GM19035 (cell line): Measurements from ENCODE around the gene MYCBP2.
"Not testable (repeated sequence)": the region's sequence is repeated elsewhere in the genome, so short reads cannot be mapped to it uniquely, and the experiment has no call there.

Experiments
- ATAC-seq: cut with Tn5 transposase; IDR thresholded peaks from one replicate; pipeline ENCODE4 v1.9.1; 2021; ENCODE audit not compliant: unreplicated experiment

MYCBP2 gene

GRCh38 chr13:77337159-77337558 is 10.3 kb upstream of the MYCBP2 start:
- no peak for ATAC-seq

- ATAC-seq = no peak
These were observed 8.6 kb upstream of the MYCBP2 start for GRCh38 chr13:77335543-77335942.

GRCh38 chr13:77333594-77333993 is 6.7 kb upstream of the MYCBP2 start:
- no peak for ATAC-seq

- ATAC-seq = no peak
These were observed 4.5 kb upstream of the MYCBP2 start for GRCh38 chr13:77331421-77331820.

GRCh38 chr13:77329911-77330584 is 3.2 kb upstream of the MYCBP2 start:
- no peak for ATAC-seq

GRCh38 chr13:77329133-77329910 is 2.4 kb upstream of the MYCBP2 start:
- ATAC-seq = peak; percentile 57

- ATAC-seq = peak; percentile 5
These were observed 1.9 kb upstream of the MYCBP2 start for GRCh38 chr13:77328819-77329132.

- ATAC-seq = no peak
These were observed 1.4 kb downstream of the MYCBP2 start for GRCh38 chr13:77325371-77325980.

- no peak for ATAC-seq
These were observed 3.0 kb downstream of the MYCBP2 start for GRCh38 chr13:77323858-77324257.

- no peak for ATAC-seq
These were observed 7.4 kb downstream of the MYCBP2 start for GRCh38 chr13:77319536-77319935.

- ATAC-seq = no peak
These were observed 8.2 kb downstream of the MYCBP2 start for GRCh38 chr13:77318741-77319140.

GRCh38 chr13:77316430-77316829 is 10.5 kb downstream of the MYCBP2 start:
- ATAC-seq = no peak

- ATAC-seq = not testable (repeated sequence)
These were observed 11.4 kb downstream of the MYCBP2 start for GRCh38 chr13:77315509-77315908.

GRCh38 chr13:77313923-77314322 is 13.0 kb downstream of the MYCBP2 start:
- ATAC-seq = no peak

GRCh38 chr13:77312311-77312710 is 14.6 kb downstream of the MYCBP2 start:
- ATAC-seq = no peak

GRCh38 chr13:77310579-77311279 is 16.2 kb downstream of the MYCBP2 start:
- ATAC-seq = no peak

GRCh38 chr13:77310161-77310560 is 16.7 kb downstream of the MYCBP2 start:
- ATAC-seq = no peak

- ATAC-seq = no peak
These were observed 17.6 kb downstream of the MYCBP2 start for GRCh38 chr13:77309254-77309653.

- ATAC-seq = no peak
These were observed 20.4 kb downstream of the MYCBP2 start for GRCh38 chr13:77306458-77306857.

GRCh38 chr13:77305266-77305665 is 21.6 kb downstream of the MYCBP2 start:
- no peak for ATAC-seq

- ATAC-seq = no peak
These were observed 26.5 kb downstream of the MYCBP2 start for GRCh38 chr13:77300176-77301037.
